Activated CD4-positive, alpha-beta T cell treated with anti-CD3 and anti-CD28 coated beads for 4 hours (primary cell): ENCODE data around the gene EPS8L1.
"Not testable (repeated sequence)": the region's sequence is repeated elsewhere in the genome, so short reads cannot be mapped to it uniquely, and the experiment has no call there.

Experiments used
- DNase-seq, 2 donors: peaks; one replicate each; pipeline ENCODE4 v3.0.0-alpha.2; 2020

The EPS8L1 gene

GRCh38 chr19:55075371-55075998 lies at the start of gene EPS8L1:
Gene EPS8L1, plus strand, starts transcription at chr19:55075869. Its CDS starts 576 bp downstream, at chr19:55076445.
- no peak for DNase-seq

GRCh38 chr19:55027140-55027471 lies 48.6 kb upstream of the EPS8L1 start:
- DNase-seq, result not testable (repeated sequence)

GRCh38 chr19:55027472-55028337 lies 48.0 kb upstream of the EPS8L1 start:
- no peak for DNase-seq

GRCh38 chr19:55028757-55029156 lies 46.9 kb upstream of the EPS8L1 start:
- no peak for DNase-seq

GRCh38 chr19:55031178-55031577 lies 44.5 kb upstream of the EPS8L1 start:
- no peak for DNase-seq

GRCh38 chr19:55032170-55032800 lies 43.4 kb upstream of the EPS8L1 start:
- no peak for DNase-seq

GRCh38 chr19:55032976-55033643 lies 42.6 kb upstream of the EPS8L1 start:
- DNase-seq, result not testable (repeated sequence)

- DNase-seq, result no peak
These were observed 40.9 kb upstream of the EPS8L1 start for GRCh38 chr19:55034751-55035150.

- no peak for DNase-seq
These were observed 39.6 kb upstream of the EPS8L1 start for GRCh38 chr19:55036058-55036457.

- DNase-seq, result not testable (repeated sequence)
These were observed 38.1 kb upstream of the EPS8L1 start for GRCh38 chr19:55037603-55038002.

GRCh38 chr19:55040654-55041053 lies 35.0 kb upstream of the EPS8L1 start:
- DNase-seq, result not testable (repeated sequence)

- DNase-seq, result no peak
These were observed 34.4 kb upstream of the EPS8L1 start for GRCh38 chr19:55041244-55041626.

- peak; percentile 15 to 21 for DNase-seq
These were observed 33.9 kb upstream of the EPS8L1 start for GRCh38 chr19:55041627-55042343.

- no peak for DNase-seq
These were observed 33.4 kb upstream of the EPS8L1 start for GRCh38 chr19:55042344-55042678.

GRCh38 chr19:55042688-55043087 lies 33.0 kb upstream of the EPS8L1 start:
- DNase-seq, result no peak

GRCh38 chr19:55044286-55044685 lies 31.4 kb upstream of the EPS8L1 start:
- no peak for DNase-seq

GRCh38 chr19:55044771-55045716 lies 30.6 kb upstream of the EPS8L1 start:
- no peak for DNase-seq

GRCh38 chr19:55046975-55047622 lies 28.6 kb upstream of the EPS8L1 start:
- DNase-seq, result no peak

- no peak for DNase-seq
These were observed 27.7 kb upstream of the EPS8L1 start for GRCh38 chr19:55047951-55048350.

- DNase-seq, result no peak
These were observed 27.2 kb upstream of the EPS8L1 start for GRCh38 chr19:55048446-55048845.
